HG03521 (cell line): ENCODE data around the gene RUFY4.
"Not testable (repeated sequence)": the region's sequence is repeated elsewhere in the genome, so short reads cannot be mapped to it uniquely, and the experiment has no call there.

ENCODE experiments used
- ATAC-seq: cut with Tn5 transposase; IDR thresholded peaks from one replicate; pipeline ENCODE4 v1.9.1; 2021; ENCODE audit warnings: mild to moderate bottlenecking, moderate library complexity; ENCODE audit not compliant: unreplicated experiment

The RUFY4 gene

GRCh38 chr2:218081695-218082094, 12.6 kb downstream of the RUFY4 start:
- no peak for ATAC-seq

DNA sequence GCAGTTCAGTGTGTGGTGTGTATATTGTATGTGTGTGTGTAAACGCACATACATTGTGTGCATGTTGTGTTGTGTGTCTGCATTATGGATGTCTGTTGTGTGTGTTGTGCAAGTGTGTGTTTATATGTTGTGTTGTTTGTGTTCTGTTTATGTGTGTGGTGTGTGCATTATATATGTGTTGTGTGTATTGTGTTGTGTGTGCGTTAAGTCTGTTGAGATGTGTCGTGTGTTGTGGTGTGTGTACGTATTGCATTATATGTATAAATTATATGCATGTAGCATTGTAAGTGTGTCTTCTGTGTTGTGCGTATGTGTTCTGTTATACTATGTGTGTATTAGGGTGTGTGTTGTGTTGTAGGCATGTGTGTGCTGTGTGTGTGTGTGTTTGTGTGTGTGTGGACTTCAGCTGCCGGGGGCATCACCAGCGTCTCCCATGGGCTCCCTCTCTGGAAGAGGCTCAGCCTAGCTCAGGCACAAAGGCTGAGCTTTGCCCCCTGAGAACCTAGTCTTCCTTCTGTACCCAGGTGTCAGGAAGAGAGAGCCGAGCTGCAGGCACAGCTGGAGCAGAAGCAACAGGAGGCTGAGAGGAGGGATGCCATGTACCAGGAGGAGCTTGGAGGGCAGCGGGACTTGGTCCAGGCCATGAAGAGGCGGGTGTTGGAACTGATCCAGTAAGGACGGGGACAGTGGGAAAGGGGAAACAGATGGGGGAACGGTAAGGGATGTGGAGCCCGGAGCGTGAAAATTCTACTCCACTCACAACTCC, 13.7 kb downstream of the RUFY4 start:
- ATAC-seq = no peak

DNA sequence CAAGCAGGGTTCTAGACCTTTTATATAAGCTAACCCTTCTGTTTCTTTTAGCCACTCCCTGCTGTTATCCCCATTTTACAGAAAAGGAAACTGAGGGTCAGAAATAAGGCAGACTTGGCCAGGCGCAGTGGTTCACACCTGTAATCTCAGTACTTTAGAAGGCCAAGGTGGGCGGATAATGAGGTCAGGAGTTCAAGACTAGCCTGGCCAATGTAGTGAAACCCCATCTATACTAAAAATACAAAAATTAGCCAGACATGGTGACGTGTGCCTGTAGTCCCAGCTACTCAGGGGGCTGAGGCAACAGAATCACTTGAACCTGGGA, 14.3 kb downstream of the RUFY4 start:
- ATAC-seq = no peak

DNA sequence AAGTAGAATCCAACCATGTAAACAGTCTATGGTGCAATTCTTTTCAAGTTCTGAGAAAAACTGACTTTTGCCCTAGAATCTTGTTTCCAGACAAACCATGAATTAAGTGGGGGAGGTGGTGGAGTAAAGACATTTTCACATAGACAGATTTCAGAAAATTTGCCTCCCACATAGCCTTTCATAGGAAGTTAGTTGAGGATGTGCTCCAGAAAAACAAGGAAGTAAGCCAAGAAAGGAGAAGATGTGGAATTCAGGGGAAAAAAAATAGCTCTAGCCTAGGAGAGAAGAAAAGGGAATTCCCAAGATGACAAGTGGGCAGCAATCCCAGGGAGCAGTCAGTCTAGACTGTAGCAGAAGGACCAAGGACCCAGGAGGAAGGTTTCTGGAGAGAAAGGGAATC, 17.4 kb downstream of the RUFY4 start:
- ATAC-seq = no peak

- no peak for ATAC-seq
Observed at GRCh38 chr2:218089259-218089658, 20.2 kb downstream of the RUFY4 start.

GRCh38 chr2:218091746-218092145, 22.7 kb downstream of the RUFY4 start:
- ATAC-seq = no peak

- no peak for ATAC-seq
Observed at GRCh38 chr2:218093879-218094278, 24.8 kb downstream of the RUFY4 start.

DNA sequence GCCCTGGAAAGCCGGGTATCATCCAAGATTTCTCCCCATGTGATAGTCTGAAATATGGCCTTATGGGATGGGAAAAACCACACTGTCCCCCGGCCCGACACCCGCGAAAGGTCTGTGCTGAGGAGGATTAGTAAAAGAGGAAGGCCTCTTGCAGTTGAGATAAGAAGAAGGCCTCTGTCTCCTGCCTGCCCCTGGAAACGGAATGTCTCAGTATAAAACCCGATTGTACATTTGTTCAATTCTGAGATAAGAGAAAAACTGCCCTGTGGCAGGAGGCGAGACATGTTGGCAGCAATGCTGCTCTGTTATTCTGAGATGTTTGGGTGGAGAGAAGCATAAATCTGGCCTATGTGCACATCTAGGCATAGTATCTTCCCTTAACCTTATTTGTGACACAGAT, 26.8 kb downstream of the RUFY4 start:
- no peak for ATAC-seq

GRCh38 chr2:218097975-218098374, 28.9 kb downstream of the RUFY4 start:
- no peak for ATAC-seq

DNA sequence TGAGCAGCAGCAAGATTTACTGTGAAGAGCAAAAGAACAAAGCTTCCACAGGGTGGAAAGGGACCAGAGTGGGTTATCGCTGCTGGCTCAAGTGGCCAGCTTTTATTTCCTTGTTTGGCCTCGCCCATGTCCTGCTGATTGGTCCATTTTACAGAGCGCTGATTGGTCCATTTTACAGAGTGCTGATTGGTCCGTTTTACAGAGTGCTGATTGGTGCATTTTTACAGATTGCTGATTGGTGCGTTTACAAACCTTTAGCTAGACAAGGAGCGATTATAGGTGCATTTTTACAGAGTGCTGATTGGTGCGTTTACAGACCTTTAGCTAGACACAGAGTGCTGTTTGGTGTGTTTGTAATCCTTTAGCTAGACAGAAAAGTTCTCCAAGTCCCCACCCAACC, 39.8 kb downstream of the RUFY4 start:
- ATAC-seq = not testable (repeated sequence)

GRCh38 chr2:218121789-218122188, 52.7 kb downstream of the RUFY4 start:
- ATAC-seq = not testable (repeated sequence)

DNA sequence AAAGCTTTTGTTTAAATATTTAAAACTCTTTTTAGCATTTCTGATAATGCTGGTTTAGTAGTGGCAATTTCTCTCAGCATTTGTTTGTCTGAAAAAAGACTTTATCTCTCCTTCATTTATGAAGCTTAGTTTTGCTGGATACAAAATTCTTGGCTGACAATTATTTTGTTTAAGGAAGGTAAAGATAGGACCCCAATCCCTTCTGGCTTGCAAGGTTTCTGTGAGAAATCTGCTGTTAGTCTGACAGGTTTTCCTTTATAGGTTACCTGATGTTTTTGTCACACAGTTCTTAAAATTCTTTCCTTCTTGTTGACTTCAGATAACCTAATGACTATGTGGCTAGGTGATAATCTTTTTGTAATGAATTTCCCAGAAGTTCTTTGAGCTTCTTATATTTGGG, 53.2 kb downstream of the RUFY4 start:
- ATAC-seq = not testable (repeated sequence)

DNA sequence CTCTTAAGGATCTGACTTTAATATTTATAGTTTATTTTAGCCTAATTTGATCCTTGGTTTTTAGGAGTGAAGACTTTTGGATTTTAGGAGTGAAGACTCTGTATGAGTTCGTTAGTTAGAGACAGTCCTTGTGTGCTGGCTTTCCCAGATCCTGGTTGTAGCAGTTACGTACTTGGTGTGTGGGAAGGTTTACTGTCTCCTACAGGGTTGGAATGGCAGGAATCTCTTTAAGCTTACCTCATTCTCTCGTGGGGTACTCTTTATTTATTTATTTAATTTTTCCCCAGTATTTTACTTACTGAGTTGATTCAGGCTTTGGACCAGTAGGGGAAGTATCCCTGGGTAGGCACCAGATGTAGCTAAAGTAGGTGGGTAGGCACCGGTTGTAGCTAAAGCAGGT, 54.9 kb downstream of the RUFY4 start:
- ATAC-seq = no peak

DNA sequence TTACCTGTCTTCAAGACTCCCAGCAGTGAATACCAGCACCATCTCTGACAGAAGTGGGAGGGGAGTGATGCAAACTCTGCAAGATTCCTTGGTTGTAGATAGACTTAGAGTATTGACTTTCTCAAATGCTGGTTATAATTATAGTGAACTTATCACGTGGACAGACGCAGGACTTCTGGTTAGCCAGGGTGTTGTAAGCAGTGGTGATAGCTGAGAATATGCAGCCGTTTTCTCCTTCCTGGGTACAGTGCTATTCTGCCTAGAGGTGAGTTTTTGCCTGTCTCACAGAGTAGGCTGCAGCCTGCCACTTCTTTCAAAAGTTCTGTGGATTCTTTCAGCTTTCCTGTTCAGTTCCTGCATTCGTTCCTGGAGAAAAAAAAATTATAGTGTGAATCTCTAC, 56.0 kb downstream of the RUFY4 start:
- no peak for ATAC-seq

DNA sequence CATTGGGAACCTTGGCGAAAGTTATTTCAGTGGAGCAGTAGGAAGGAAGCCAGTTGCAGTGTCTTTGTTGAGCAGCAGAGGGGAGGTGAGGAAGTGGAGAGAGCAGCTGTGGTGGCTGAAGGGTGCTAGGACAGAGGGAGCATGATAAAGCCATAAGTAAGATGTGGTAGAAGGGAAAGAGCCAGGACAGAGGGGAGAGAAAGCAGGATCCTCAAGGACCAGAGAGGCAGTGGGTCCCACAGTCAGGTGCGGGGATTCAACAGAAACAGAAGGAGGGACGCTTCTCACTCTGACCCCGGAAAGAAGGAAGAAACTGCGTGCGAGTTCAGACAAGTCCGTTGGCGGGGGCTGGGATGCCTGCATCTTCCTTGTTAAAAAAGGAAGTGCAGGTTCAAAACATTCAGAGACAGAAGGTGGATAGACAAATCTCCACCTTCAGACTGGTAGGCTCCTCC, 56.6 kb downstream of the RUFY4 start, which contains the start of gene CXCR2:
Gene CXCR2 (plus strand): TSS at position 403 of the 455 bp plus-strand sequence. CDS start 8,774 bp downstream, outside the sequence.
- ATAC-seq = no peak

- ATAC-seq = no peak
Observed at GRCh38 chr2:218127929-218128455, 58.9 kb downstream of the RUFY4 start.

DNA sequence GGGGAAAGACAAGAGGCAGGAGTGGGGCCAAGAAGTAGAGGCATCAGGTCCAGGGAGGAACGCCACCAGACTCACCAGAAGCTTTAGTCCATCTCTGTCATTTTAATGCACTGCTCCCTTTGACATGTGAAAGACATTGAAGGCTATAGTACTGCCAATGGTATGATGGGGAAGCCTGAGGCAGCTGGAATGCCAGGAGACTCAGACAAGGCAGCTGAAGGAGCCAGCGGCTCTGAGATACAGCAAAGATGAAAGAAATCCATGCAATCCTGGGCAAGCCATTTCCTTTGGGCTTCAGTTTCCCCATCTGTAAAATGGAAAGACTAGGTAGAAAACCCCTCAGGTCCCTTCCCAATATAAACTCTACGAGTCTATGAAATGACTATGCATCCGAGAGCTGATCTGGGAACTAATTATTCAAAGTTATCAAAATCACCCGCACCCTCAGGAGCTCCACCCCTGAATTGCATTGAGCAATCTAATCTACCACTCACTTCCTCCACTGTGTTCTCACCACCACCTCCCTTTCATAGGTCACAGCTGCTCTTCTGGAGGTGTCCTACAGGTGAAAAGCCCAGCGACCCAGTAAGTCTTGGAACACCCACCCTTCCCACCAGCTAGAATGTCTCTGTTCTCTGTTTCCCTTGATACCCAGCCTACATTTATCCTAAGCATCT, 59.9 kb downstream of the RUFY4 start:
- no peak for ATAC-seq

DNA sequence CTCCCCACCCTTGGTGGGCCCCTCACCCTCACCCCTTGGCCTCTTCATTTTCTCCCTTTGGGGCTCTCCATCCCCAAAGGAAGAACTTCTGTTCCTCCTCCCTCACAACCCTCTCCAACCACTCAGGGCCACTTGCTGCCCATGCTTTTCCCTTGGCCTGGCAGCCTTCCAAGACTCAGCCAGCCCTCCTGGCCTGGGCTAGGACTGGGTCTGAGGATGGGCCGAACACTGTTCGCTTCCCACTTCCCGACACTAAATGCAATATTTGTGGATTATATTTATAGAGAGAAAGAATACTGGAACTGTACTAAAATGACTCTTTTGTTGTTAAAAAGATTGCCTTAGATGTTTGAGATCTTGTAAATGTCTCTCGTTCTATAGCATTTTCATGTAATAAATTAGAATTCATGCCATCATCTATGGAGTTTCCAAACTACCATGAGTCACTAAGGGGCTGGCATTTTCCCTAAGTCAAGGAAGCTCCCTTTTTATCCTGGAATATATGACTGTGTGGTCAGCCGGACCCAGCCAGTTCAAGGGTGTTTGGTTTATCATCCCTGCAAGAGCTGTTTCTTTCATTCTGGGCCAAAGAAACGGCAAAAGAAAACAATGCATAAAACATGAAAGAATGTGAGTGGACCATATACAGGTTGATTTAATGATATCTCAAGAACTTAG, 60.5 kb downstream of the RUFY4 start:
- no peak for ATAC-seq

DNA sequence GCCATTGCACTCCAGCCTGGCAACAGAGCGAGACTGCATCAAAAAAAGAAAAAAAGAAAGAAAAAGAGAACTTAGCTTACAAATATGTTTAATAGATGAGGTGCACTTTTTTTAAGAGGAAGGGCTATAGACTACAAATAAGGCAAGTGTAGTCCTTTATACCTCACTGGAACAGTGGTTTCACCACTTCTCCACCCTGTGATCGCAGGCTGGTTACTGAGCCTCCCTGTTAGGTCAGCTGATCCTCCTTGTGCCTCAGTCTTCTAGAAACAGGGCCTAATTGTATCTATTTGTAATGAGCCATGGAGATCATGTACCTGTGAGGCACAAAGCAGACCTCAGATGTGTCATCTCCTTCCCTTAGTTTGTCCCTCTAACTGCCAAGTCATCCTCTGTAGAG, 61.3 kb downstream of the RUFY4 start:
- no peak for ATAC-seq

- ATAC-seq = no peak
Observed at GRCh38 chr2:218130822-218131221, 61.8 kb downstream of the RUFY4 start.

DNA sequence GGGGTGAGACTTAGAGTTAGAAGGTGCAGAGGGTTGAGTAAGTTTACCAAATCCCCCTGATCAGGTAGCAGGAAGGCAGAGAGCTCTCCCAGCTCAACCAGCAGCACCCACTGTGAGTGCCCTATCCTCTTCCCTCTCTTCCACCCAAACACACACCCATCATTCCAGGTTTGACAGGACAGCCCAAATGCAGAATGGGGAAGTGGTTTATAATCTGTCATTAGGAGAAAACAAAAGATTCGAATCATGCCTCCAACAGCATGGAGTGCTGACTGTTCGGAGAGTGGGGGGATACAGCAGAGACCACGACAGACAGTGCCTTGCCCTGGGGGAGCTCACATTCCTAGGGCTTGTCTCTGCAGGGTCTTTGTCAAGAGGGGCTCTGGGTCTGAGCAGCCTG, 68.5 kb downstream of the RUFY4 start:
- no peak for ATAC-seq

DNA sequence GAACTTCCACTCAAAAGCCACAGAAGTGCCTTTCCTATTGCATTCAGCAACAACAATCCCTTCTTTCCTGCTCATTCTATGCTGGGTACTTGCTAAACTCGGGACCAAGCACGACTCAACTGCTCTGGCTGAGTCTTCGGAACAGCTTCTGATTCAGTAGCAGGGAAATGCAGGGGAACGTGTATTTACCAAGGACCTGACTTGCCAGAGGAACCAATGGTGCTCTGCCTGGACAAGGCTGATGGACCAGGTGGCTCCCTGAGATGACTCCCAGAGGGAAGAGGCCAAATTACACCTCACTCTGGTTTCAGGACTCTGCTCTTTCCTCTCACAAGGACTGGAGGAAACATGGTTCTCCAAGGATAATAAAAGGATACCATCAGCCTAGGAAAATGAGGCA, 69.0 kb downstream of the RUFY4 start:
- no peak for ATAC-seq
